BE2C (cell line): Measurements from ENCODE around the gene MRPL34.

Source experiments
- DNase-seq: peaks from one replicate; pipeline ENCODE4 v3.0.0-alpha.2; 2020
- H3K27me3 ChIP-seq: fragments of 250-450 bp; sonication (Bioruptor Pico); 2 replicates; pipeline ENCODE4 v1.5.1; 2020; ENCODE audit warnings: mild to moderate bottlenecking
- H3K36me3 ChIP-seq: fragments of 250-450 bp; sonication (Bioruptor Pico); 2 replicates; pipeline ENCODE4 v1.5.1; 2020; ENCODE audit warnings: mild to moderate bottlenecking
- H3K4me1 ChIP-seq: fragments of 250-450 bp; sonication (Bioruptor Pico); 2 replicates; pipeline ENCODE4 v1.5.1; 2020
- H3K4me3 ChIP-seq: 2 replicates; pipeline ENCODE4 v1.5.1; 2011; ENCODE audit warnings: low read depth, low read length
- H3K9me3 ChIP-seq: fragments of 250-450 bp; sonication (Bioruptor Pico); 2 replicates; pipeline ENCODE4 v1.5.1; 2020
- TF ChIP-seq, protein P1 (sequence below): IDR thresholded peaks from 2 replicates; pipeline ENCODE4 v1.5.1; 2012; ENCODE audit warnings: mild to moderate bottlenecking, low read depth, low read length

Gene MRPL34

DNA sequence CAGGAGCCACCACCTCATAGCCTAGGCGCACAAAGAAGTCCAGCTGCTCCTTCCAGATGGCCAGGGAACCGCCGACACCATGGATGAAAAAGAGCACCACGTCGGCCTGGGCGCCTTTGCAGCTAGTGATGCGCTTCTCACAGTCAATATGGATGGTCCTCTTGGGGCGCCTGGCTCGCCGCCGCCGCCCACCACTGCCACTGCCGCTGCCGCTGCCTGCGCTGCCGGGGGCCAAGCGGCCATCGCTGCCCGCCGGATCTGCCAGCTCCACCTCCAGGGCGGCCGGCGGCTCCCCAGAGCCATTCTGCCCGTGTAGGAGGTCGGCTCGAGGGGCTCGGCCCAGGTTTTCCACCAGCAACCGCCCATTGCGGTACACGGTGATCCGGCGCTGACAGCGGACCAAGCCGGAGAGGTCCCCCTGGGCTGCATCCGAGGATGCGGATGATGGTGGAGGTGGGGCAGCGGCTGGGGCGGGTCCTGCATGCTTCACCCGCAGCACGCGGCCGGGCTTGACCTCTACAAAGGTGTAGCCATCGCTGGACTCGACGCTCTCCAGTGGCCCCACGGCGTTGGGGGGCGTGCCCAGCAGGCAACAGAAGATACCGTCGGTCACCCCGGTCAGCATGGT is 4.6 kb upstream of the MRPL34 start:
- no peaks in the 10 kb centered on the region for H3K27me3 ChIP-seq
- H3K4me1 ChIP-seq = peaks cover 6% of the 10 kb centered on the region
- no peaks in the 10 kb centered on the region for H3K9me3 ChIP-seq
- no peak overlapping the region for H3K4me3 ChIP-seq
- DNase-seq = no peak
- TF ChIP-seq, protein P1, sequence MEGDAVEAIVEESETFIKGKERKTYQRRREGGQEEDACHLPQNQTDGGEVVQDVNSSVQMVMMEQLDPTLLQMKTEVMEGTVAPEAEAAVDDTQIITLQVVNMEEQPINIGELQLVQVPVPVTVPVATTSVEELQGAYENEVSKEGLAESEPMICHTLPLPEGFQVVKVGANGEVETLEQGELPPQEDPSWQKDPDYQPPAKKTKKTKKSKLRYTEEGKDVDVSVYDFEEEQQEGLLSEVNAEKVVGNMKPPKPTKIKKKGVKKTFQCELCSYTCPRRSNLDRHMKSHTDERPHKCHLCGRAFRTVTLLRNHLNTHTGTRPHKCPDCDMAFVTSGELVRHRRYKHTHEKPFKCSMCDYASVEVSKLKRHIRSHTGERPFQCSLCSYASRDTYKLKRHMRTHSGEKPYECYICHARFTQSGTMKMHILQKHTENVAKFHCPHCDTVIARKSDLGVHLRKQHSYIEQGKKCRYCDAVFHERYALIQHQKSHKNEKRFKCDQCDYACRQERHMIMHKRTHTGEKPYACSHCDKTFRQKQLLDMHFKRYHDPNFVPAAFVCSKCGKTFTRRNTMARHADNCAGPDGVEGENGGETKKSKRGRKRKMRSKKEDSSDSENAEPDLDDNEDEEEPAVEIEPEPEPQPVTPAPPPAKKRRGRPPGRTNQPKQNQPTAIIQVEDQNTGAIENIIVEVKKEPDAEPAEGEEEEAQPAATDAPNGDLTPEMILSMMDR = no peak
- no peaks in the 10 kb centered on the region for H3K36me3 ChIP-seq

DNA sequence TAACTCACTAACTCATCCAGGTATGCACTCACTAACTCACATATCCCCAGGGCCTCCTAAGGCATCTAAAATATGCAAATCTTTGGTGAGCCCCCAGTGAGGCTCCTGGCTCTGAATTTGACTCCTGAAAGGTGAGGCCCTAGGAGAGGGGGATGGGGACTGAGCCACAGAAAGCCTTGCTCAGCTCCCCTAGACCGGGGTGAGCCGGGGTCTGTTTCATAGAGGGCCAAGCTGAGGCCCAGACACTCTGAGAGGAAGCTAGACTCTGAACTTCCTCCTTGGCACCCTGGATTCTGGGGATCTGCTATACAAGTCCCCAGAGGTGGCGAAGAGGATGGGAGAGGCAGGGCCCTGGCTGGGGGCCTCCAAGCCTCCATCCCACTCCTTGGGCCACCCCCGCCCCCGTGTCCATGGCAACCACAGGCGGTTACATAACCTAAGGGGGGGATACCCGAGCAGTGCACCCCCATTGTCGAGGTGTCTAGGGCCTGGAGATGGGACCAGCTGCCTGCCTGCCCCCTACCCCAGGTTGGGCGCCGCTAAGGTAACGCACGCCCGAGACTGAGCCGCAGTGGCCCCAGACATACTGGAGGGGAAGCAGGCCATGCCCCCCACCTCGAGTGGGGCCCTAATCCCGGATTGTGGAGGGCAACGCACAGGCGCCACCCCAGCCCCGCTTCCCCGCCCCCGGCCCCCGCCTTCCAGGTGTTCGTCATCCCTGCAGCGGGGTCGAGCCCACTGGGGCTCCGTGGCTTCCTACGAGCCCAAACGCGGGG is 3.1 kb upstream of the MRPL34 start:
- Histone ChIP-seq H3K36me3 (no peaks in the 10 kb centered on the region), H3K4me3 (peak overlapping the region; percentile 66), H3K27me3 (no peaks in the 10 kb centered on the region), H3K4me1 (peaks cover 6% of the 10 kb centered on the region), H3K9me3 (no peaks in the 10 kb centered on the region)
- DNase-seq = no peak
- TF ChIP-seq, protein P1 = no peak

DNA sequence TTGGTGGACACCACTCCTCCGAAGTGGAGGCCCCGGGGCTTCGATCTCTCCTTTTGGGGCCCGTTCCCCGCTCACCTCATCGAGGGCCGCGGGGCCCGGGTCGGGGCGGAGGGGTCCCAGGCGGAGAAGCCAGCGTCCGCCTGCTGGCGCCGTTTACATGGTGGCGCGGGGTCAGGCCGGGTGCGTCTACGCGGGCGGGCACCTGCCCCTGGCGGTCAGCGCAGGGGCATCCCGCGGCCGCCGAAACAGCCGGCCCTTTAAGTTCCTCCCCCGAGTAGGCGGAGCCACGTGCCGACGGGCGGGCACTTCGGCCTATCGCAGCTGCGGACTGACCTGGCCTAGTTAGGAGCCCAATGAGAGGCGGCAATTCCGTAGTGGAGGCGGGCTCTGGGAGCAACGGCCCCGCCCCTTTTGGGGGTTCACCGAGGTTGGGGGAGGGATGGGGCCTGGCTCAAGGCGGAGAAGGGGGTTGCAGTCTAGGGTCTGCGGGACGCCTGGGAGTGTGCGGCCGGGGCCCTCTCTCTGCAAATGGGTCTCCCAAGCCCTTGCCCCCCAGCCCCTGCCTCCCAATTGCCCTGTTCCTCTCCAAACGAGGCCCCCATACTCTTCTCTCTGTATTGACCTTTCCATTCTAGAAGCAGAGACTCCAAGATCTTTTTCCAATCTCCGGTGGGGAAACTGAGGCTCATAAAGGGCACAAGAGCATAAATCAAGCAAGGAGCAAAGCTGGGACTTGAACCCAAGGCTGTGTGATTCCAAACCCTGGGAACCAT is 2.3 kb upstream of the MRPL34 start, which contains the start of gene ABHD8:
Gene ABHD8 (minus strand): TSS at position 259 of the 773 bp plus-strand sequence. CDS start 1,809 bp downstream, outside the sequence.
- H3K36me3 ChIP-seq = no peaks in the 10 kb centered on the region
- no peaks in the 10 kb centered on the region for H3K9me3 ChIP-seq
- peak within 1 kb of the TSS; percentile 66 for H3K4me3 ChIP-seq
- no peaks in the 10 kb centered on the region for H3K27me3 ChIP-seq
- peak; percentile 97 for DNase-seq
- TF ChIP-seq, protein P1 = peak; percentile 44
- peaks cover 6% of the 10 kb centered on the region for H3K4me1 ChIP-seq

DNA sequence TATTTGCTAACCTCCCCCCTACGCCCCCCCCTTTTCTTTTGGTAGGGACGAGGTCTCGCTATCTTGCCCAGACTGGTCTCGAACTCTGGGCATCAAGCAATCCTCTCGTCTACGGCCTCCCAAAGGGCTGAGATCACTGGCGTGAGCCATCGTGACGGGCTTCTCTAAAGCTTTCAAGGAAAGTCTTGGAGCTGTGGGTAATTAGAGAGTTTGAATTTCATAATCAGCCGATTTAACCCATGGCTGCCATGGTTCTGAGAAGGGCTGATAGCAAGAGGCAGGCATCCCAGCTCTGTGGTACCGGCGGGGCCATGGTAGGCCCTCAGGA is 1.8 kb upstream of the MRPL34 start:
- no peak overlapping the region for H3K4me3 ChIP-seq
- no peak for DNase-seq
- H3K4me1 ChIP-seq = peaks cover 6% of the 10 kb centered on the region
- H3K36me3 ChIP-seq = no peaks in the 10 kb centered on the region
- no peaks in the 10 kb centered on the region for H3K9me3 ChIP-seq
- TF ChIP-seq, protein P1 = no peak
- no peaks in the 10 kb centered on the region for H3K27me3 ChIP-seq

DNA sequence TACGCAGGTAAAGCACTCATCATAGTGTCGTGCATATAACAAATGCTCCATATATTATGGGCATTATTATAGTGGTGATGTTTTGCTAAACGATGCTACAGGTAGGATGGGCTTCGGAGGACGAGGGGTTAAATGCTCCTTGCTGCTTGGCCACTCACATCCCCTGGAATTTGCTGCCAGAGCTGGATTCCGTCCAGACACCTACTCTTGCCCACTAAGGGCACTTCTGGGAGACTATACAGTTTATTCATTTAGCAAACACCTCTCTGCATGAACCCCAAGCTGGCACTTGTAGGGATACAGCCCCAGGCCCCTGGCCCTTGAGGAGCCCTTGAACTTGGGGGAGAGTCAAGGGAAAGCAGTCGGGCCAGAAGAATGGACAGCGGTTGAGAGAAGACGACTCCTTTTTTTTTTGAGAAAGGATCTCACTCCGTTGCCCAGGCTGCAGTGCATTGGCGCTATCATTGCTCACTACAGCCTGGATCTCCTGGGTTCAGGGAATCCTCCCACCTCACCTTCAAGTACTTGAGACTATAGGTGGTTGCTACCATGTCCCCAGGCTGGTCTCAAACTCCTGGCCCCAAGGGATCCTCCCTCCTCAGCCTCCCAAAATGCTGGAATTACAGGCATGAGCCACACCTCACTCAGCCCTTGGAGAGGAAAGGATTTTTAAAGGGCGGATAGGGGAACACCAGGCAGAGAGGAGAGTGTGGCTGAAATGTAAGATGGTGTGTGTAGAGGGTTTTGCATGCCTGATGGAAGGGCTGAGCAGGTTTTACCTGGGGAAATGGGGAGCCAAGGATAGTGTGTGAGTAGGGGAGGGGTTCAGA is 1.1 kb upstream of the MRPL34 start:
- TF ChIP-seq, protein P1 = no peak
- Histone ChIP-seq H3K9me3 (no peaks in the 10 kb centered on the region), H3K27me3 (no peaks in the 10 kb centered on the region), H3K4me1 (peaks cover 6% of the 10 kb centered on the region), H3K4me3 (no peak overlapping the region), H3K36me3 (no peaks in the 10 kb centered on the region)
- no peak for DNase-seq
